T-helper 17 cell (primary cell): ENCODE data around the gene SEMA4D. TPM values are rescaled to one million over a fixed set of nuclear protein-coding genes. Genes with fewer than 3 reads are reported as not detected.

Source experiments
- ATAC-seq: fragments of 150-1000 bp; cut with Tn5 transposase; 2 replicates; pipeline ENCODE4 v1.10.0; 2021; ENCODE audit warnings: mild to moderate bottlenecking, moderate library complexity
- DNase-seq, 3 donors: peaks; one replicate each; pipeline versions ENCODE4 v3.0.0 to v3.0.0-alpha.2; 2020 to 2021
- H3K9me3 ChIP-seq: one replicate; pipeline ENCODE4 v1.7.0; 2013; ENCODE audit warnings: low read length, mild to moderate bottlenecking; ENCODE audit not compliant: control insufficient read depth, poor library complexity, severe bottlenecking
- H3K27ac Mint-ChIP-seq: one replicate; pipeline ENCODE4 v1.8.0; 2022; ENCODE audit warnings: mild to moderate bottlenecking, moderate library complexity, mixed read lengths
- H3K27me3 Mint-ChIP-seq: one replicate; pipeline ENCODE4 v1.8.0; 2022; ENCODE audit warnings: mixed read lengths
- H3K36me3 Mint-ChIP-seq: one replicate; pipeline ENCODE4 v1.8.0; 2022; ENCODE audit warnings: low read depth, mixed read lengths
- H3K4me1 Mint-ChIP-seq: one replicate; pipeline ENCODE4 v1.8.0; 2022; ENCODE audit warnings: mild to moderate bottlenecking, mixed read lengths
- H3K4me3 Mint-ChIP-seq: one replicate; pipeline ENCODE4 v1.8.0; 2022; ENCODE audit warnings: mild to moderate bottlenecking, moderate library complexity, mixed read lengths
- total RNA-seq, 4 donors: library from RNA in 2 of 4; stranded (reverse) in 2 of 4; gene quantifications; one replicate each; pipeline ENCODE4 v1.2.3 and lab custom pipeline; 2022 to 2026

The SEMA4D gene
- total RNA-seq, 2 donors from 2014 or later, result 250 to 312 TPM

DNA sequence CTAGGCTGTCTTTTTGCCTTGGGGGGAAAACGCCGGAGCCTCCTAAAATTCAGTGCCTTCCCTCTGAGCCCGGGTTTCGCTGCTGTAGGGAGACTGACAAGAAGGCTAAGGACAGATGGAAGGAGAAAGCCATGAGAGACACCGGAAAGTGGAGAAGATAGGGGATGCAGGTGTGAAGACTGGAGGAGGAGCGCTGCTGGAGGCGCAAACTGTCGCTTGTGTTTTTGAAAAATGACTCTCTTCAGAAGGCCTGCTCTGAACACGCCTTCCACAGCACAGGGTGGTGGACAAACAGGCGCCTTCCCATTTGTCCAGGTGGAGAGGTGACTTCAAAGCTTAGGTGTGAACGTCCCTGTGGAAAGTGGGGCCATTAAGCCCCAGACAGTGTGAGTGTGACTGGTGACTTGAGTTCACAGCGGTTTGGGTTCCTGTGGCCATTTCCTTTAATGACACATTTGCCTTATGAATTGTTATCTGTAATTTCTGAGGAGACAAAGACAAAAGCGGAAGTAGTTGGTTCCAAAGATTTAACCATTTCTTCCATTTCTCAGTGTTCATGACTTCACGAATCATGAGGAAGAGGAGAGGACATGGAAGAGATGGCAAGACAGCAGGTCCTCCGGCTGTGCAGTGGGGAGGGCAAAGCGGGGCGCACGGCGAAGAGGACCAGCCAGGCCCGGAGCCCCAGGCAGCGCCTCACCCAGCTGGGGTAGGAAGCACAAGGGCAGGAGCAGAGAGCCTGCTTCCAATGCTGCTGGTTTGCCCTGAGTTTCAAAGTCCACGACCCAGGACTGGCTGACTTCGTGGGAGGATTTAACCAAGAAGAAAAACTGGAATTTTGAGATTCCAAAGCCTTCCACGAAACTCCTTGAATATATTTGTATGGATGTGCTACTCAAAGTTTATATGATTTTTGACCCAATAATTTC, 27.8 kb upstream of the SEMA4D start:
- DNase-seq (no peak), ATAC-seq (no peak)
- no peaks in the 10 kb centered on the region for H3K9me3 ChIP-seq
- peak overlapping the region; percentile 95 for H3K27ac Mint-ChIP-seq
- peak overlapping the region; percentile 43 for H3K4me3 Mint-ChIP-seq
- no peaks in the 10 kb centered on the region for H3K27me3 Mint-ChIP-seq
- no peaks in the 10 kb centered on the region for H3K36me3 Mint-ChIP-seq
- H3K4me1 Mint-ChIP-seq, result peaks cover 66% of the 10 kb centered on the region

DNA sequence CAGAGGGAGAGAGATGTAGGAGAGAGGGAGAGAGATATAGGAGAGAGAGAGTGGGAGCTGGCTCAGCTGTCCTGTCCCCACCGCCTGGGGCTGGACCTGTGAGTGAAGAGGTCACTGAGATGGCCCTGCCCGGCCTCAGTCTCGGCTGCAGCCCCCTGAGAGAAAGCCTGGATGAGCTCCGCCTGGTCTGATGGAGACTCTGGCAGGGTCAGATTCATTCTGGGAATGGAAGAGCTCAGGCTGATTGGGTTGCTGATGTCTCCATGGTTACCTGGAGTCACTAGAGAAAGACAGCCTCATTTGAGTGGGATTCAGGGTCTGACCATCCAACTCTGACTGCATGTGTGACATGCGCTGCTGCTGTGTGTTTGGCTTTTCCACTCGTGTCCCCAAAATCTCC, 27.1 kb upstream of the SEMA4D start:
- H3K4me1 Mint-ChIP-seq, result peaks cover 68% of the 10 kb centered on the region
- no peak for DNase-seq
- H3K36me3 Mint-ChIP-seq, result no peaks in the 10 kb centered on the region
- peak overlapping the region; percentile 43 for H3K4me3 Mint-ChIP-seq
- ATAC-seq, result no peak
- H3K27ac Mint-ChIP-seq, result peak overlapping the region; percentile 95
- no peaks in the 10 kb centered on the region for H3K27me3 Mint-ChIP-seq
- H3K9me3 ChIP-seq, result no peaks in the 10 kb centered on the region

DNA sequence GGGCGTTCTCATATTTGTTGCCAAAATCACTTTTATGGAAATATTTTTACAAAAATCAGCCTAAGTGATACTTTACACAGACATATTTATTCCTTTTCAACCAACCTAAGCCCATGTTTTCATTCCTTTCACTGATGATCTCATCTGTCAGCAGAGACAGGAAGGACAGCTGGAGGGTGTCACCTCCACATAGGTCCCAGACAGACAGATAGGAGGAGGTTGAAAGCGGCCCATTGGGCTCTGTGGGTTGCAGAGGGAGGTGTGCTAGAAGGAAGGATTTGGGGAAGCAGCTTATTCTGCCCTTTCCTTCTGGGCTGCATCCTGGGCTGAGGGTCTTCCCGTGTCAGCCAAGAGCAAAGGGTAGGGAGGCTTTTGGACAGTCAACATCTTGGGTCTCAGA, 26.0 kb upstream of the SEMA4D start:
- Mint-ChIP-seq H3K36me3 (no peaks in the 10 kb centered on the region), H3K4me1 (peaks cover 67% of the 10 kb centered on the region), H3K4me3 (peak overlapping the region; percentile 80), H3K27ac (peak overlapping the region; percentile 95), H3K27me3 (no peaks in the 10 kb centered on the region)
- DNase-seq (peak in 1 of 3 donors; percentile 36), ATAC-seq (peak; percentile 51)
- H3K9me3 ChIP-seq, result no peaks in the 10 kb centered on the region

DNA sequence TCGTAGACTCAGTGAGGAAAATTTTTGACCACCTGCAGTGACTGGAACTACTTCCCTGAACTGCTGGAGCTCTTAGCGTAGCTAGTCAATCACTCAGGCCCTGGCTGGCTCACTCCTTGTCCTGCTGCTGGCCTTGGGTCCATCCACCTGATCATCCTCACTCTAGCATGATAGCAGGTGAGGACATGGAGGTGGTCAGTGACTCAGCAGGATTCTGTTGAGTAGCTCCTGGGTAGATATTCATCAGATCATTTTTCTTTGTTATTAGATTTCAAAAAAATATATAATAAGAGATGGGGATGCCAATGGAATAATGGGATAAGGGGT, 25.0 kb upstream of the SEMA4D start:
- no peaks in the 10 kb centered on the region for H3K9me3 ChIP-seq
- peak overlapping the region; percentile 86 for H3K4me3 Mint-ChIP-seq
- peak overlapping the region; percentile 95 for H3K27ac Mint-ChIP-seq
- H3K4me1 Mint-ChIP-seq, result peaks cover 62% of the 10 kb centered on the region
- no peak for ATAC-seq
- H3K27me3 Mint-ChIP-seq, result no peaks in the 10 kb centered on the region
- no peaks in the 10 kb centered on the region for H3K36me3 Mint-ChIP-seq
- no peak for DNase-seq

DNA sequence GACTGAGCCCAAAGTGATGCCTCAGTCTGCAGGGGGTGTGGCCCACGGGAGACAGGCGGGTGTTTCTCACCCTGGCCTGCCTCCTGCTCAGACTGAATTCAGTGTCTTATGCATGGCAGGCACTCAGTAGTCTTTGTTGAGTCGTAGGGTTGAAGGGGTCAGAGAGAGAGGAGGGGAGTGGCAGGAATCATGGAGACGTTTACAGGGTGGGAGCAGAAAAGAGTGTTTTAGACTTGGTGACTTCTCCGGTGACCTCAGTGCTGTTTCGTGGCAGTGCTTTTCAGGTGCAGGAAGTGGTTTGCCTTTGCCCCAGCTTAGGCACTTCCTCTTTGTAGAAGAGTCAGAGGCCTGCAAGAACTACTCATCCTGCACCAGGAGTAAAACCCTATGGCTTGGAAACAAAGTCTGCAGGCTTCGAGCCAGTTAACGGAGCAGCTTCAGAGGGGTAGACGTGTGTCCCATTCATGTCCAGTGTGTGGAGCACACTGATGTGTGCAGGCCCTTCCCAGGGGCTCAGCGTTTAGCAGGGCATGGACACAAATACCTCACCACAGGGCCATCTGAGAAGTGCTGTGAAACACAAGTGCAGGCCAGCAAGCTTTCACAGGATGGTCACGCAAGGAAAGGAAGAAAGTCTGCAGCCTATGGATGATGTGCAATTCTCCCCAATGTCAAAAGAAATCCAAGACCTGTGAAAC, 24.5 kb upstream of the SEMA4D start:
- peak; percentile 36 to 65 (median 43) for DNase-seq
- peak; percentile 91 for ATAC-seq

DNA sequence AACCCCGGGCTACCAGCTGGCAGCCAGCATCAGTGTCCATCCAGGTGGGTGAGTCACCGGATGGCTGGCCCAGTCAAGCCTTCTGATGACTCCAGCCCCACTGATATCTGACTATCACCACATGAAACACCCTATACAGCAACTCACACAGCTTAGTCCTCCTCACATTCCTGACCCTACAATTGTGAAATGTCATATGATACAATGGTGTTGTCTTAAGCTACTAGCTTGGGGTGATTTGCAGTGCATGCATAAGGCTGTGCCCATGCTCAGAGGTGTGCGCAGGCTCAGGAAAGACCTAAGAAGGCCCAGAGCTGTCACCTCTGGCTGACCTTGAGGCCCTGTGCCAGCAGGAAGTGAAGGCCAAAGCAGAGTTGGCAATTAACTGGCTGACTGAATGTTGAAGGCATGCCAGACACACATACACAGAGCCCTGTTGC, 21.5 kb upstream of the SEMA4D start:
- ATAC-seq, result no peak
- no peak for DNase-seq
- no peaks in the 10 kb centered on the region for H3K9me3 ChIP-seq
- Mint-ChIP-seq H3K4me3 (peak overlapping the region; percentile 74), H3K4me1 (peaks cover 47% of the 10 kb centered on the region), H3K36me3 (no peaks in the 10 kb centered on the region), H3K27ac (peak overlapping the region; percentile 91), H3K27me3 (no peaks in the 10 kb centered on the region)

More for the DNA sequence above, 24.5 kb upstream of the SEMA4D start:
- no peaks in the 10 kb centered on the region for H3K27me3 Mint-ChIP-seq
- peaks cover 57% of the 10 kb centered on the region for H3K4me1 Mint-ChIP-seq
- H3K27ac Mint-ChIP-seq, result peak overlapping the region; percentile 95
- peak overlapping the region; percentile 86 for H3K4me3 Mint-ChIP-seq
- H3K9me3 ChIP-seq, result no peaks in the 10 kb centered on the region
- H3K36me3 Mint-ChIP-seq, result no peaks in the 10 kb centered on the region

DNA sequence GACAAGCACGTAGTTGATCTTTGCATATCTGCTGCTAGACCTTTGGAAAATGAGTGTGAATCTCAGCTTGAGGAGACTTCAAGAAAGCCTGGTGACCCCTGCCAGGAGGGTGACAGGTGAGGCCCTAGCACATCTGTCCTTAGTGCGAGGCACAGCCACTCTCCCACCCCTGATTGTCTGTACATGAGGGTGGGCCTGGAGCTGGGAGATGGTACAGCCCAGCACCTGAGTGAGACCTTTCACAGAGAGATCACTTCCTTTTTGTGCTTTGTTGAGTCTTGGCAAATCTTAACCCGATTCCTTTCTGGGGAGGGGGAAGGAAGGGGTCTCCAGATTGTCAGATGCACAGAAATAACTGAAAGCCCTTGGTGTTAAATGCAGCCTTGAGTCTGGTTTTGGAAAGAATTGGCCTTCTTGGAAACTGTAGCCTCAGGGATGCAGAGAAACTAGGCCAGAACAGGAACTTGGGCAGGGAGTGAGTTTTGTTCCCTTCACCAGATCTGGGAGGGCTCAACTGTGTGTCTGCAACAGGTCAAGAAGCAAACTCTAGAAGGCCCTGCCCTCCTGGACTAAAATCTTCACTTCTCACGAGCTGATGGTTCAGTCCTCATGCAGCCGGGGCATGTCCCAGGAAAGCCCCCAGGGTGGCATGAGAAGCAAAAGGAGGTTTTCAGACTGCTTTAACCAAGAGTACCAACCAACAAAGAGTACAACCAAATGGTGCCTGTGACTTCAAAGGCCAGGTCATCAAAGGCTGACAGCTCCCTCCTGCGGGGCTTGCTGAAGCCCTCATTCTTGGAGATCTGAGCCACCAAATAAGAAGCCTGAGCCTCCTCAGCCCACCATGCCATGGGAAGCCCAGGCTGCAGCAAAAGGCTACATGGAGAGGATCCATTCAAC, 20.8 kb upstream of the SEMA4D start:
- ATAC-seq (no peak), DNase-seq (no peak)
- Mint-ChIP-seq H3K4me1 (peaks cover 42% of the 10 kb centered on the region), H3K36me3 (no peaks in the 10 kb centered on the region), H3K4me3 (no peak overlapping the region), H3K27ac (peak overlapping the region; percentile 91), H3K27me3 (no peaks in the 10 kb centered on the region)
- H3K9me3 ChIP-seq, result no peaks in the 10 kb centered on the region

DNA sequence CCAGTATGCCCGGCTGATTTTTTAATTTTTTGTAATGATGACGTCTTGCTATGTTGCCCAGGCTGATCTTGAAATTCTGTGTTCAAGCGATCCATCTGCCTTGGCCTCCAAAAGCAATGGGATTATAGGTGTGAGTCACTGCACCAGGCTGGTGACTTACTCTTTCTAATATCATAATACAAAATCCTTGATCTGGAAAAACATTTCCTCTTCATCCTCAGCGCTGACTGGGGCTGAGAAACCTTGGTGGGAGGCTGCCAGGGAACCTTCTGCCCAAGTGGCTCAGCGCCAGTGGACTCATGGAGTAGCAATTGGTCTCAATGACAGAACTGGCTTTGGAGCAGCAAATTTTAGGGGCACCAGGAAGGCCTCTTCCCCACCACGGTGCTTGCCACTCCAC, 17.5 kb upstream of the SEMA4D start:
- no peaks in the 10 kb centered on the region for H3K27me3 Mint-ChIP-seq
- no peak overlapping the region for H3K4me3 Mint-ChIP-seq
- no peak for ATAC-seq
- DNase-seq, result no peak
- H3K36me3 Mint-ChIP-seq, result no peaks in the 10 kb centered on the region
- peaks cover 37% of the 10 kb centered on the region for H3K4me1 Mint-ChIP-seq
- no peaks in the 10 kb centered on the region for H3K9me3 ChIP-seq
- no peak overlapping the region for H3K27ac Mint-ChIP-seq

DNA sequence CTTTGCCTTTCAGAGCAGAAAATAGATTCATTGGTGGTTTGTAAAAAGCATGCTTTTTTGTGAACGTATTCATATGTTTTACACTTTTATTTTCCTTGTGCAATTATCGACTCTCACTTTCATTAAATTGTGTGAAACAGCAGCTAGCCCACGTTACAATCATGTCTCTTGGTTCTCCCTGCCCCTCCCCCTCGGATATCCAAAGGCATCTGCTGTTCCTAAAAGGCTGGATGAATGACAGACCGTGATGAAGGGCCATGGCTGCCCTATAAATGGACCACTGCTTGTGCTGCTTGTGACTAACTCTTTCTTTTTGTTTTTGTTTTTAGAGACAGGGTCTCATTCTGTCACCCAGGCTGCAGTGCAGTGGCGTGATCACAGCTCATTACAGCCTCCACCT, 17.0 kb upstream of the SEMA4D start:
- H3K4me1 Mint-ChIP-seq, result peaks cover 34% of the 10 kb centered on the region
- no peak overlapping the region for H3K4me3 Mint-ChIP-seq
- H3K27ac Mint-ChIP-seq, result no peak overlapping the region
- DNase-seq, result no peak
- no peaks in the 10 kb centered on the region for H3K27me3 Mint-ChIP-seq
- H3K9me3 ChIP-seq, result no peaks in the 10 kb centered on the region
- no peak for ATAC-seq
- H3K36me3 Mint-ChIP-seq, result no peaks in the 10 kb centered on the region

DNA sequence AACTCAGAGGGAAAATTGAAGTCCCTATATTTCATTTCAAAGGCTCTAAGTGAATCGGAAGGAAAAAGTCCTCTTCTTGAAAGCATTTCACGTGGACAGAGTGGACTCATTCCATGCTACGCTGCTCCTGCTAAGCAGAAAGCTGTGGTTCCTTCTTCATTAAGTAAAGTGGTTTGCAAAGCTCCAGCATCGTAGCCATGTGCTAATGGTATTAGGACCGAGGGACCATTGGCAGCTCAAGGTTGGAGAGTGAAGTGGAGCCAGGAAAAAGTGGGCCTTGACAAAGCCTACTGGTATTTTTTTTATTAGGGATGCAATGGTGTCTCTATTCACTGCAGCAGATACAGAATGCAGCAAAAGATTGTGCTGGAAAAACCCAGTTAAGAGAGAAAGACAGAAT, 16.4 kb upstream of the SEMA4D start:
- DNase-seq, result no peak
- Mint-ChIP-seq H3K36me3 (no peaks in the 10 kb centered on the region), H3K27ac (no peak overlapping the region), H3K4me3 (no peak overlapping the region), H3K4me1 (peaks cover 34% of the 10 kb centered on the region), H3K27me3 (no peaks in the 10 kb centered on the region)
- no peaks in the 10 kb centered on the region for H3K9me3 ChIP-seq
- no peak for ATAC-seq

DNA sequence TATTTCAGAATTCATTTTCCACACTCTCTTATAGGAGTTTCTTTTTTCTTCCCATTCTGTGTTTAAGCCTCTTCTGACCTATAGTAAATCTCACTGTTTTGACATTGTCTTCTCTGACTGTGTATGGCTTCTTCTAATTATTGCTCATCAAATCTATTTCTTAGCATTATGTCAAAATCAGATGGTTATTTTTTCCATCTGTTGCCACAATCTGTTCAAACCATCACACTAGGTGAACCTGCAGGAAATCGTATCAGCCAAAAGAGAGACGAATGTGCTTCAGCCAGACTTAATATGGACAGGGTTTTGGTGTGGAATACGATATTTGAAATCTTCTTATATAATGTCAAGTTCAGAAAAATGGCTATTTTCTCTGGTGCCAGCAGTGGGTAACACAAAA, 15.9 kb upstream of the SEMA4D start:
- H3K4me1 Mint-ChIP-seq, result peaks cover 34% of the 10 kb centered on the region
- ATAC-seq, result no peak
- no peak overlapping the region for H3K4me3 Mint-ChIP-seq
- no peaks in the 10 kb centered on the region for H3K9me3 ChIP-seq
- H3K27me3 Mint-ChIP-seq, result no peaks in the 10 kb centered on the region
- no peak for DNase-seq
- H3K36me3 Mint-ChIP-seq, result no peaks in the 10 kb centered on the region
- no peak overlapping the region for H3K27ac Mint-ChIP-seq

DNA sequence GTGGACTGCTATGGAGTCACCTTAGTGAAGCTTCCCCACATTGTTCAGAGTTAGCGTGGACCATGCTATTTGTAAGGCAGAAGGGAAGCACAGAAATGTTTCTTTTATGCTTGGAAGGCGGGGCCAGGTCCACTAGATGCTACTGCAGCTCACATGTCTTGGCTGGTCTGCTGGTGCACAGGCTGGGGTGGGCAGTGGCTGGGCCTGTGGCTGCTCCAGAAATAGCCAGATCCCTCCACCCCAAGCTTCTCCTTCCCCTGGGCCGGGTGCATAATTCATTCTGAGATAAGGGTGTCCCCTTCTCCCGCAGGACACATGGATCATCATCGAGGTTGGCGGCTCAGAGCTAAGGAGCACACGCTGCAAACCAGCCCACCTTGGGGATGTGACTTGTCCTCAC, 14.5 kb upstream of the SEMA4D start:
- H3K9me3 ChIP-seq, result no peaks in the 10 kb centered on the region
- Mint-ChIP-seq H3K27me3 (no peaks in the 10 kb centered on the region), H3K4me3 (no peak overlapping the region), H3K27ac (no peak overlapping the region), H3K4me1 (peaks cover 42% of the 10 kb centered on the region), H3K36me3 (no peaks in the 10 kb centered on the region)
- DNase-seq, result no peak
- no peak for ATAC-seq
